SH-SY5Y (cell line): ENCODE measurements around the gene LNPEP.

Experiments used
- GATA2 ChIP-seq: IDR thresholded peaks from 2 replicates; pipeline ENCODE4 v1.6.1; 2011; ENCODE audit warnings: mild to moderate bottlenecking, low read depth, low read length
- GATA3 ChIP-seq: IDR thresholded peaks from 2 replicates; pipeline ENCODE4 v1.6.1; 2011; ENCODE audit warnings: low read depth, mild to moderate bottlenecking, low read length, moderate library complexity

DNA sequence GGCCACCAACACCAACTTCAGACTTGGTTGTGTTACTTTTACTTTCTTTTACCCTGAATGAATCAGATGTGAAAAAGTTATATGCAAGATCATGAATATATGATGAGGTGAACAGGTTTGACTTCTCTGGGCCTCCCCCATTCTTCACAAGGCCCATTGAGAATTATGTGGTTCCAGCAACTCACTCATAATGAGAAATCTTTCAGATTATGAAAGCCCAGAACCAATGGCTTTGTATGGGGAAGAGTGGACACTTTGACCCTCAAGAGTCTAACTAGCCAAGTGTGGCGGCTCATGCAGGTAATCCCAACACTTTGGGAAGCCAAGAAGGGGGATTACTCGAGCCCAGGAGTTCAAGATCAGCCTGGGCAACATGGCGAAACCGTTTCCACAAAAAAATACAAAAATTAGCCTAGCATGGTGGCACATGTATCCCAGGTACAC, 16.1 kb upstream of the LNPEP start:
- no peak for TF ChIP-seq GATA2
- no peak for TF ChIP-seq GATA3
